ENCODE data around the gene CCR6. TPM values are rescaled to one million over a fixed set of nuclear protein-coding genes. Genes with fewer than 3 reads are reported as not detected.

Gene CCR6
- total and polyA plus RNA-seq, 2 of the 13 experiments (the other 11 are each of a cell fraction or from before 2014, with no cell fraction given) = 4.5 to 8.7 TPM

- TF ChIP-seq THRA (CRISPR knock-in tag; IDR thresholded peaks at IDR 0.05; ENCODE audit: borderline replicate concordance) (peak; percentile 69), ZNF567 (CRISPR knock-in tag; IDR thresholded peaks at IDR 0.05; ENCODE audit: borderline replicate concordance) (no peak), MYC (CRISPR knock-in tag; IDR thresholded peaks at IDR 0.05; ENCODE audit: borderline replicate concordance) (peak; percentile 39; the same call in 1 of the 2 replicates), NFE2L1 (CRISPR knock-in tag; IDR thresholded peaks at IDR 0.05; ENCODE audit: borderline replicate concordance) (no peak), GATA4 (IDR thresholded peaks at IDR 0.05; ENCODE audit: borderline replicate concordance, low read depth) (no peak), MAFF (IDR thresholded peaks at IDR 0.05; ENCODE audit: low read depth, low read length) (0 out of 2 replicates have a peak, but pooled peaks have one; percentile 6), ZNF326 (CRISPR knock-in tag; IDR thresholded peaks at IDR 0.05; ENCODE audit: borderline replicate concordance) (no peak), ZNF331 (CRISPR knock-in tag; IDR thresholded peaks at IDR 0.05) (peak; percentile 62; the same call in 1 of the 2 replicates), ATF1 (CRISPR knock-in tag; IDR thresholded peaks at IDR 0.05) (no peak), ZSCAN9 (CRISPR knock-in tag; IDR thresholded peaks at IDR 0.05; ENCODE audit: borderline replicate concordance) (peak; percentile 51; the same call in 1 of the 2 replicates), ERF (CRISPR knock-in tag; IDR thresholded peaks at IDR 0.05) (peak; percentile 76), SRY (CRISPR knock-in tag; IDR thresholded peaks at IDR 0.05) (no peak), TRIM22 (IDR thresholded peaks at IDR 0.05) (no peak), REST (IDR thresholded peaks at IDR 0.05; ENCODE audit: borderline replicate concordance in 1 of 2, low read depth in 1 of 2, low read length in 2 of 2) (no peak), NFKBIZ (CRISPR knock-in tag; IDR thresholded peaks at IDR 0.05) (no peak), NR2C2 (CRISPR knock-in tag; IDR thresholded peaks at IDR 0.05; ENCODE audit: borderline replicate concordance) (no peak), KAT7 (CRISPR knock-in tag; IDR thresholded peaks at IDR 0.05; ENCODE audit: borderline replicate concordance) (no peak), CERS6 (CRISPR knock-in tag; IDR thresholded peaks at IDR 0.05) (0 out of 2 replicates have a peak, but pooled peaks have one; percentile 55), ZNF674 (CRISPR knock-in tag; IDR thresholded peaks at IDR 0.05; ENCODE audit: low read depth) (no peak), GTF2F1 (IDR thresholded peaks at IDR 0.05; ENCODE audit: low read length) (no peak), ARNT2 (CRISPR knock-in tag; IDR thresholded peaks at IDR 0.05; ENCODE audit: low read depth) (no peak), ZBTB3 (CRISPR knock-in tag; IDR thresholded peaks at IDR 0.05; ENCODE audit: borderline replicate concordance, low read depth) (no peak), CEBPB (IDR thresholded peaks at IDR 0.05; ENCODE audit: borderline replicate concordance, low read depth, low read length) (no peak), NCOA2 (CRISPR knock-in tag; IDR thresholded peaks at IDR 0.05) (no peak)
Measured at GRCh38 chr6:167141667-167142432, 19.0 kb downstream of the CCR6 start (continued).

Data from HepG2 (cell line).